ENCODE data around the gene GOLGA2.
"Not testable (repeated sequence)": the region's sequence is repeated elsewhere in the genome, so short reads cannot be mapped to it uniquely, and the experiment has no call there.

GOLGA2 gene

GRCh38 chr9:128288273-128289004 lies 12.6 kb upstream of the GOLGA2 start:
- no peak for TF ChIP-seq CTCF (IDR thresholded peaks at IDR 0.05)
- no peaks in the 10 kb centered on the region for H3K9me3 ChIP-seq
- H3K4me1 ChIP-seq (ENCODE audit: control insufficient read depth in 1 of 2, insufficient read depth in 1 of 2, low read depth in 1 of 2, low read length in 1 of 2): no peaks in the 10 kb centered on the region
- peaks cover 33% of the 10 kb centered on the region for H3K36me3 ChIP-seq
- no peak overlapping the region for H3K27ac ChIP-seq
- no peaks in the 10 kb centered on the region for H3K27me3 ChIP-seq
- H3K4me3 ChIP-seq (ENCODE audit: low read depth in 1 of 2, low read length in 1 of 2): no peak overlapping the region

GRCh38 chr9:128286440-128286839 lies 10.6 kb upstream of the GOLGA2 start:
- H3K36me3 ChIP-seq: peaks cover 33% of the 10 kb centered on the region
- no peaks in the 10 kb centered on the region for H3K4me1 ChIP-seq (ENCODE audit: control insufficient read depth in 1 of 2, insufficient read depth in 1 of 2, low read depth in 1 of 2, low read length in 1 of 2)
- H3K27me3 ChIP-seq: no peaks in the 10 kb centered on the region
- no peak overlapping the region for H3K27ac ChIP-seq
- no peaks in the 10 kb centered on the region for H3K9me3 ChIP-seq
- TF ChIP-seq CTCF (IDR thresholded peaks at IDR 0.05): no peak
- no peak overlapping the region for H3K4me3 ChIP-seq (ENCODE audit: low read depth in 1 of 2, low read length in 1 of 2)

- H3K9me3 ChIP-seq: no peaks in the 10 kb centered on the region
- no peak for TF ChIP-seq CTCF (IDR thresholded peaks at IDR 0.05)
- H3K4me3 ChIP-seq (ENCODE audit: low read depth in 1 of 2, low read length in 1 of 2): no peak overlapping the region
- no peaks in the 10 kb centered on the region for H3K4me1 ChIP-seq (ENCODE audit: control insufficient read depth in 1 of 2, insufficient read depth in 1 of 2, low read depth in 1 of 2, low read length in 1 of 2)
- no peaks in the 10 kb centered on the region for H3K27me3 ChIP-seq
- H3K36me3 ChIP-seq: peaks cover 33% of the 10 kb centered on the region
- H3K27ac ChIP-seq: no peak overlapping the region
These were observed 9.4 kb upstream of the GOLGA2 start for GRCh38 chr9:128285033-128285784.

GRCh38 chr9:128282500-128282899 lies 6.7 kb upstream of the GOLGA2 start:
- H3K36me3 ChIP-seq: peaks cover 17% of the 10 kb centered on the region
- no peak for TF ChIP-seq CTCF (IDR thresholded peaks at IDR 0.05)
- no peaks in the 10 kb centered on the region for H3K9me3 ChIP-seq
- H3K4me3 ChIP-seq (ENCODE audit: low read depth in 1 of 2, low read length in 1 of 2): no peak overlapping the region
- no peaks in the 10 kb centered on the region for H3K4me1 ChIP-seq (ENCODE audit: control insufficient read depth in 1 of 2, insufficient read depth in 1 of 2, low read depth in 1 of 2, low read length in 1 of 2)
- no peak overlapping the region for H3K27ac ChIP-seq
- no peaks in the 10 kb centered on the region for H3K27me3 ChIP-seq

- Histone ChIP-seq H3K36me3 (no peaks in the 10 kb centered on the region), H3K27me3 (no peaks in the 10 kb centered on the region), H3K4me1 (ENCODE audit: control insufficient read depth in 1 of 2, insufficient read depth in 1 of 2, low read depth in 1 of 2, low read length in 1 of 2) (peaks cover 11 to 14% of the 10 kb centered on the region in 2 experiments), H3K4me3 (ENCODE audit: low read depth in 1 of 2, low read length in 1 of 2) (no peak overlapping the region), H3K27ac (no peak overlapping the region), H3K9me3 (no peaks in the 10 kb centered on the region)
- no peak for TF ChIP-seq CTCF (IDR thresholded peaks at IDR 0.05)
These were observed 4.3 kb upstream of the GOLGA2 start for GRCh38 chr9:128280084-128280622.

GRCh38 chr9:128279088-128280073 lies 3.6 kb upstream of the GOLGA2 start:
- H3K4me3 ChIP-seq (ENCODE audit: low read depth in 1 of 2, low read length in 1 of 2); H3K27ac ChIP-seq; H3K9me3 ChIP-seq; H3K27me3 ChIP-seq; H3K36me3 ChIP-seq: not testable (repeated sequence)
- H3K4me1 ChIP-seq (ENCODE audit: control insufficient read depth in 1 of 2, insufficient read depth in 1 of 2, low read depth in 1 of 2, low read length in 1 of 2): peaks cover 19 to 21% of the 10 kb centered on the region in 2 experiments
